Neuronal stem cell (in vitro differentiated cells): Measurements from ENCODE around the gene CPPED1.

Experiments used
- DNase-seq: peaks from one replicate; pipeline ENCODE4 v3.0.0-alpha.2; 2013; ENCODE audit warnings: low spot score
- H2AFZ ChIP-seq: one replicate; pipeline ENCODE4 v1.6.1; 2013; ENCODE audit warnings: mild to moderate bottlenecking, low read length, inconsistent platforms
- H2AK5ac ChIP-seq: 2 replicates; pipeline ENCODE4 v1.6.1; 2013; ENCODE audit warnings: low read depth, mild to moderate bottlenecking, inconsistent platforms, low read length, moderate library complexity, mixed read lengths
- H2BK120ac ChIP-seq: 2 replicates; pipeline ENCODE4 v1.6.1; 2013; ENCODE audit warnings: low read depth, mild to moderate bottlenecking, inconsistent platforms, low read length, moderate library complexity, mixed read lengths
- H2BK12ac ChIP-seq: one replicate; pipeline ENCODE4 v1.6.1; 2013; ENCODE audit warnings: low read length, inconsistent platforms
- H2BK15ac ChIP-seq: 2 replicates; pipeline ENCODE4 v1.6.1; 2013; ENCODE audit warnings: mild to moderate bottlenecking, low read length, inconsistent platforms, mixed read lengths
- H2BK5ac ChIP-seq: one replicate; pipeline ENCODE4 v1.6.1; 2013; ENCODE audit warnings: inconsistent platforms, mild to moderate bottlenecking, low read length, moderate library complexity
- H3K14ac ChIP-seq: one replicate; pipeline ENCODE4 v1.6.1; 2013; ENCODE audit warnings: low read length, inconsistent platforms
- H3K18ac ChIP-seq: 2 replicates; pipeline ENCODE4 v1.6.1; 2013; ENCODE audit warnings: low read length, inconsistent platforms
- H3K23ac ChIP-seq: 2 replicates; pipeline ENCODE4 v1.6.1; 2013; ENCODE audit warnings: low read depth, mild to moderate bottlenecking, mixed read lengths, low read length, inconsistent platforms; ENCODE audit not compliant: poor library complexity
- H3K27ac ChIP-seq: replicated peaks from 3 replicates; pipeline ENCODE4 v1.5.1; 2013; ENCODE audit warnings: low read length, inconsistent platforms
- H3K27me3 ChIP-seq, 3 experiments: 2 replicates each; pipeline ENCODE4 v1.6.1; 2013; ENCODE audit warnings: low read length in 3 of 3, mild to moderate bottlenecking in 2 of 3, inconsistent platforms in 1 of 3, low read depth in 1 of 3, mixed read lengths in 1 of 3, moderate library complexity in 1 of 3; ENCODE audit not compliant: control insufficient read depth in 3 of 3, insufficient read depth in 3 of 3
- H3K36me3 ChIP-seq, 2 donors: replicated peaks in 1 of 2; 2 replicates each; pipeline ENCODE4 v1.6.1; 2013; ENCODE audit warnings: low read length in 2 of 2; ENCODE audit not compliant: control insufficient read depth in 2 of 2, insufficient read depth in 2 of 2
- H3K4ac ChIP-seq: 2 replicates; pipeline ENCODE4 v1.6.1; 2013; ENCODE audit warnings: inconsistent platforms, mild to moderate bottlenecking, low read length, moderate library complexity
- H3K4me1 ChIP-seq, 2 donors: 1 replicate in 1 of 2; 2 replicates in 1 of 2; pipeline ENCODE4 v1.6.1; 2013; ENCODE audit warnings: low read length in 2 of 2, low read depth in 1 of 2; ENCODE audit not compliant: control insufficient read depth in 2 of 2, insufficient read depth in 1 of 2
- H3K4me2 ChIP-seq: one replicate; pipeline ENCODE4 v1.6.1; 2013; ENCODE audit warnings: mild to moderate bottlenecking, low read length, inconsistent platforms; ENCODE audit not compliant: insufficient read depth, poor library complexity, severe bottlenecking
- H3K4me3 ChIP-seq, 2 donors: 2 replicates each; pipeline ENCODE4 v1.5.1; 2013; ENCODE audit warnings: low read length in 2 of 2, mild to moderate bottlenecking in 2 of 2, inconsistent platforms in 1 of 2, moderate library complexity in 1 of 2
- H3K79me1 ChIP-seq: one replicate; pipeline ENCODE4 v1.6.1; 2013; ENCODE audit warnings: low read depth, mild to moderate bottlenecking, inconsistent platforms, low read length, moderate library complexity
- H3K9ac ChIP-seq: one replicate; pipeline ENCODE4 v1.6.1; 2013; ENCODE audit warnings: mild to moderate bottlenecking, low read depth, low read length, inconsistent platforms; ENCODE audit not compliant: poor library complexity
- H3K9me3 ChIP-seq, 2 donors: replicated peaks in 1 of 2; 2 replicates each; pipeline versions ENCODE3 to v1.6.1; 2013; ENCODE audit warnings: low read length in 2 of 2, mild to moderate bottlenecking in 2 of 2, inconsistent platforms in 1 of 2, low read depth in 1 of 2, mixed read lengths in 1 of 2, moderate library complexity in 1 of 2; ENCODE audit not compliant: control insufficient read depth in 2 of 2, insufficient read depth in 1 of 2
- H4K8ac ChIP-seq: one replicate; pipeline ENCODE4 v1.6.1; 2013; ENCODE audit warnings: low read depth, mild to moderate bottlenecking, inconsistent platforms, low read length, moderate library complexity
- H4K91ac ChIP-seq: one replicate; pipeline ENCODE4 v1.6.1; 2013; ENCODE audit warnings: low read length, low read depth, mild to moderate bottlenecking, inconsistent platforms; ENCODE audit not compliant: poor library complexity
- WGBS, 2 donors: extraction: QIAGEN DNeasy Blood & Tissue Kit; methylation state at CpG; one replicate each; pipeline ENCODE4 v1.1.7; 2013; ENCODE audit warnings: missing lambda C conversion rate in 2 of 2, mixed read lengths in 1 of 2; ENCODE audit not compliant: insufficient read length in 2 of 2, insufficient replicate concordance in 1 of 2; ENCODE audit errors: extremely low coverage in 2 of 2; 5-methylcytosine and 5-hydroxymethylcytosine counted together

The CPPED1 gene

GRCh38 chr16:12771341-12771798 is 32.3 kb downstream of the CPPED1 start:
- Histone ChIP-seq H2BK5ac (no peak overlapping the region), H2BK12ac (no peak overlapping the region), H4K8ac (no peak overlapping the region), H3K9me3 (no peaks in the 10 kb centered on the region), H3K4me1 (peaks cover 0 to 3% of the 10 kb centered on the region in 2 donors), H3K27me3 (no peaks in the 10 kb centered on the region), H2AK5ac (no peak overlapping the region), H2BK15ac (no peak overlapping the region), H2AFZ (no peak overlapping the region), H3K79me1 (peaks cover 2% of the 10 kb centered on the region), H3K18ac (no peak overlapping the region), H3K4ac (no peak overlapping the region), H2BK120ac (no peak overlapping the region), H3K9ac (no peak overlapping the region), H3K27ac (no peak overlapping the region), H3K4me2 (no peak overlapping the region), H3K4me3 (no peak overlapping the region), H3K14ac (no peak overlapping the region), H3K23ac (no peak overlapping the region), H4K91ac (no peak overlapping the region), H3K36me3 (no peaks in the 10 kb centered on the region)
- no CpG with 5 or more reads among the region's 5 CpGs for WGBS, 2 donors
- DNase-seq: no peak

- Histone ChIP-seq H3K27ac (no peak overlapping the region), H2BK15ac (no peak overlapping the region), H4K8ac (no peak overlapping the region)
These were observed 34.2 kb downstream of the CPPED1 start for GRCh38 chr16:12769525-12769924.

GRCh38 chr16:12767897-12768296 is 35.8 kb downstream of the CPPED1 start:
- Histone ChIP-seq H3K79me1 (peaks cover 2% of the 10 kb centered on the region), H3K9me3 (no peaks in the 10 kb centered on the region), H3K36me3 (no peaks in the 10 kb centered on the region), H3K9ac (no peak overlapping the region), H3K27me3 (no peaks in the 10 kb centered on the region), H2BK15ac (no peak overlapping the region), H3K27ac (no peak overlapping the region), H2BK5ac (no peak overlapping the region), H3K4me1 (peaks cover 0 to 3% of the 10 kb centered on the region in 2 donors), H4K91ac (no peak overlapping the region), H2AFZ (no peak overlapping the region), H3K4me3 (no peak overlapping the region), H2AK5ac (no peak overlapping the region), H4K8ac (no peak overlapping the region), H2BK120ac (no peak overlapping the region), H3K4ac (no peak overlapping the region), H3K18ac (no peak overlapping the region), H2BK12ac (no peak overlapping the region), H3K4me2 (no peak overlapping the region), H3K23ac (no peak overlapping the region), H3K14ac (no peak overlapping the region)
- DNase-seq: no peak
- no CpG with 5 or more reads among the region's 6 CpGs for WGBS, 2 donors

More at GRCh38 chr16:12769525-12769924, 34.2 kb downstream of the CPPED1 start:
- no peak overlapping the region for H4K91ac ChIP-seq
- no peak overlapping the region for H2BK5ac ChIP-seq
- H2AFZ ChIP-seq: no peak overlapping the region
- H2AK5ac ChIP-seq: no peak overlapping the region
- H3K23ac ChIP-seq: no peak overlapping the region
- peaks cover 0 to 3% of the 10 kb centered on the region in 2 donors for H3K4me1 ChIP-seq
- H3K4me2 ChIP-seq: no peak overlapping the region
- no peaks in the 10 kb centered on the region for H3K27me3 ChIP-seq
- H2BK12ac ChIP-seq: no peak overlapping the region
- H3K9me3 ChIP-seq: no peaks in the 10 kb centered on the region
- no peaks in the 10 kb centered on the region for H3K36me3 ChIP-seq
- WGBS, 2 donors: no CpG with 5 or more reads among the region's 7 CpGs
- no peak for DNase-seq
- no peak overlapping the region for H3K14ac ChIP-seq
- H3K4me3 ChIP-seq: no peak overlapping the region
- no peak overlapping the region for H3K4ac ChIP-seq
- no peak overlapping the region for H3K18ac ChIP-seq
- peaks cover 2% of the 10 kb centered on the region for H3K79me1 ChIP-seq
- H3K9ac ChIP-seq: no peak overlapping the region
- no peak overlapping the region for H2BK120ac ChIP-seq

- Histone ChIP-seq H2BK5ac (no peak overlapping the region), H3K4ac (no peak overlapping the region), H3K4me2 (no peak overlapping the region), H3K79me1 (peaks cover 2% of the 10 kb centered on the region), H3K4me3 (no peak overlapping the region), H3K4me1 (peaks cover 0 to 3% of the 10 kb centered on the region in 2 donors), H3K27me3 (no peaks in the 10 kb centered on the region), H2AFZ (no peak overlapping the region), H3K36me3 (no peaks in the 10 kb centered on the region), H4K91ac (no peak overlapping the region), H3K27ac (no peak overlapping the region), H2AK5ac (no peak overlapping the region), H2BK120ac (no peak overlapping the region), H4K8ac (no peak overlapping the region), H3K9me3 (no peaks in the 10 kb centered on the region), H3K18ac (no peak overlapping the region), H2BK15ac (no peak overlapping the region), H3K14ac (no peak overlapping the region), H3K9ac (no peak overlapping the region), H3K23ac (no peak overlapping the region), H2BK12ac (no peak overlapping the region)
- no peak for DNase-seq
- WGBS, 2 donors: no CpG with 5 or more reads among the region's 5 CpGs
These were observed 36.8 kb downstream of the CPPED1 start for GRCh38 chr16:12766853-12767252.
